WERI-Rb-1 (cell line): ENCODE data around the gene OSBP.
"Not testable (repeated sequence)": the region's sequence is repeated elsewhere in the genome, so short reads cannot be mapped to it uniquely, and the experiment has no call there.

Source experiments
- DNase-seq: peaks from one replicate; pipeline ENCODE4 v3.0.0-alpha.2; 2020
- H3K27ac ChIP-seq: fragments of 250-450 bp; sonication (Bioruptor Pico); 2 replicates; pipeline ENCODE4 v1.5.1; 2020; ENCODE audit warnings: mild to moderate bottlenecking, moderate library complexity
- H3K27me3 ChIP-seq: fragments of 250-450 bp; sonication (Bioruptor Pico); 2 replicates; pipeline ENCODE4 v1.5.1; 2021; ENCODE audit warnings: mild to moderate bottlenecking, low read depth, moderate library complexity; ENCODE audit not compliant: insufficient read depth, severe bottlenecking
- H3K36me3 ChIP-seq: fragments of 250-450 bp; sonication (Bioruptor Pico); 2 replicates; pipeline ENCODE4 v1.5.1; 2020; ENCODE audit warnings: mild to moderate bottlenecking, moderate library complexity
- H3K4me3 ChIP-seq: 2 replicates; pipeline ENCODE4 v1.5.1; 2011; ENCODE audit warnings: low read depth, mild to moderate bottlenecking, control low read depth, low read length
- H3K9me3 ChIP-seq: fragments of 250-450 bp; sonication (Bioruptor Pico); 2 replicates; pipeline ENCODE4 v1.5.1; 2021; ENCODE audit warnings: mild to moderate bottlenecking, moderate library complexity; ENCODE audit not compliant: severe bottlenecking
- TF ChIP-seq, protein P1 (sequence below): IDR thresholded peaks from 2 replicates; pipeline ENCODE4 v1.5.1; 2011; ENCODE audit warnings: low read depth, mild to moderate bottlenecking, control low read depth, inconsistent platforms, low read length

Gene OSBP

GRCh38 chr11:59647245-59647980, 31.8 kb upstream of the OSBP start:
- no peaks in the 10 kb centered on the region for H3K9me3 ChIP-seq
- H3K27me3 ChIP-seq = no peaks in the 10 kb centered on the region
- no peak overlapping the region for H3K27ac ChIP-seq
- no peak overlapping the region for H3K4me3 ChIP-seq
- H3K36me3 ChIP-seq = peaks cover 82% of the 10 kb centered on the region
- TF ChIP-seq, protein P1, sequence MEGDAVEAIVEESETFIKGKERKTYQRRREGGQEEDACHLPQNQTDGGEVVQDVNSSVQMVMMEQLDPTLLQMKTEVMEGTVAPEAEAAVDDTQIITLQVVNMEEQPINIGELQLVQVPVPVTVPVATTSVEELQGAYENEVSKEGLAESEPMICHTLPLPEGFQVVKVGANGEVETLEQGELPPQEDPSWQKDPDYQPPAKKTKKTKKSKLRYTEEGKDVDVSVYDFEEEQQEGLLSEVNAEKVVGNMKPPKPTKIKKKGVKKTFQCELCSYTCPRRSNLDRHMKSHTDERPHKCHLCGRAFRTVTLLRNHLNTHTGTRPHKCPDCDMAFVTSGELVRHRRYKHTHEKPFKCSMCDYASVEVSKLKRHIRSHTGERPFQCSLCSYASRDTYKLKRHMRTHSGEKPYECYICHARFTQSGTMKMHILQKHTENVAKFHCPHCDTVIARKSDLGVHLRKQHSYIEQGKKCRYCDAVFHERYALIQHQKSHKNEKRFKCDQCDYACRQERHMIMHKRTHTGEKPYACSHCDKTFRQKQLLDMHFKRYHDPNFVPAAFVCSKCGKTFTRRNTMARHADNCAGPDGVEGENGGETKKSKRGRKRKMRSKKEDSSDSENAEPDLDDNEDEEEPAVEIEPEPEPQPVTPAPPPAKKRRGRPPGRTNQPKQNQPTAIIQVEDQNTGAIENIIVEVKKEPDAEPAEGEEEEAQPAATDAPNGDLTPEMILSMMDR = no peak
- DNase-seq = no peak

DNA sequence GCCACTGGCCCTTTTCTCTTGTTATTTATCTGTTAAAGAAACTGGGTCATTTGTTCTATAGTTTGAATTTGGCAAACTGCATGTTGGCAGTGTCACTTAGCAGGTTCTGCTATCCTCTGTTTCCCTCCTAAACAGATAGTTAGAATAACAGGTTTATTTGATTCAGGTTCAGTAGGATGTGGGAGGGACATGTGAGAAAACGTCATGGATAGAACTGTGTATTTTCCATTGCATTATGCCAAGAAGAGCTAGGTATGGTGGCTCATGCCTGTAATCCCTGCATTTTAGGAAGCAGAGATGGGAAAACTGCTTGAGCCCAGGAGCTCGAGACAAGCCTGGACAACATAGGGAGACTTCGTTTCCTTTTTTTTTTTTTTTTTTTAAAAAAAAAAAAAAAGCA, 29.0 kb upstream of the OSBP start:
- no peak overlapping the region for H3K4me3 ChIP-seq
- no peak overlapping the region for H3K27ac ChIP-seq
- TF ChIP-seq, protein P1 = no peak
- H3K36me3 ChIP-seq = peaks cover 85% of the 10 kb centered on the region
- H3K27me3 ChIP-seq = no peaks in the 10 kb centered on the region
- H3K9me3 ChIP-seq = no peaks in the 10 kb centered on the region
- DNase-seq = no peak

- Histone ChIP-seq H3K27ac (no peak overlapping the region), H3K4me3 (no peak overlapping the region), H3K9me3 (no peaks in the 10 kb centered on the region), H3K36me3 (peaks cover 85% of the 10 kb centered on the region), H3K27me3 (no peaks in the 10 kb centered on the region)
- TF ChIP-seq, protein P1 = no peak
- DNase-seq = no peak
Observed at GRCh38 chr11:59643390-59643789, 27.8 kb upstream of the OSBP start.

DNA sequence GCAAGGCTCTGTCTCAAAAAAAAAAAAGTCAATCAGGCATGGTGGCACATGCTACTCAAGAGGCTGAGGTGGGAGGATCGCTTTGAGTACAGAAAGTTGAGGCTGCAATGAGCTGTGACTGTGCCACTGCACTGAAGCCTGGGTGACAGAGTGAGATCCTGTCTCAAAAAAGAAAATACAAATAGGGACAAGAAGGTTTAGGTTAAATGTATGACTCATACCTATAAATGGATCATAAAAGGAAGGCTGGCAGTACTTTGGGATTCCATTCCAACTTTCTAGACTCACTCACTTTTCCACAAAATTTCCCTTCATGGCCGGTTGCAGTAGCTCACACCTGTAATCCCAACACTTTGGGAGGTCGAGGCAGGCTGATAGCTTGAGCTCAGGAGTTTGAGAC, 25.6 kb upstream of the OSBP start:
- Histone ChIP-seq H3K4me3 (no peak overlapping the region), H3K27me3 (no peaks in the 10 kb centered on the region), H3K36me3 (peaks cover 91% of the 10 kb centered on the region), H3K27ac (no peak overlapping the region), H3K9me3 (no peaks in the 10 kb centered on the region)
- no peak for DNase-seq
- TF ChIP-seq, protein P1 = no peak

DNA sequence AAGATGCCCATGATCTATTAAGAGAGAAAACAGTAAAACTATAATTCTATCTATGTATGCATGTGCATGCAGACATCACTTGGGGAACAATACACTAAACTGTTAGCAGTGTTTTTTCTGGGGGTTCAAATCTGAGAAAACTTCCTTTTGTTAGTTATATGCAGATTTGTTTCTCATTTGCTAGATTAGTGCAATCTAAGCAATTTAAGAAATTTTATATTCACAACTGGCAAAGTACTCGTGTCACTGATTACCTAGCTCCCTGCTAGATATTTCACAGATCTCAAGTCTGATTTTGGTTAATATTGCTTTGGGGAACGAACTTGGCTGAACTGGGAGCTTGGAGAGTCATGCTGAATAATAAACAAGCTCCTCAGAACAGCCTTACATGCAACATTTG, 14.9 kb upstream of the OSBP start:
- no peak for DNase-seq
- Histone ChIP-seq H3K27me3 (no peaks in the 10 kb centered on the region), H3K36me3 (no peaks in the 10 kb centered on the region; the same call in 1 of the 2 replicates), H3K4me3 (no peak overlapping the region), H3K27ac (no peak overlapping the region), H3K9me3 (no peaks in the 10 kb centered on the region)
- TF ChIP-seq, protein P1 = no peak

DNA sequence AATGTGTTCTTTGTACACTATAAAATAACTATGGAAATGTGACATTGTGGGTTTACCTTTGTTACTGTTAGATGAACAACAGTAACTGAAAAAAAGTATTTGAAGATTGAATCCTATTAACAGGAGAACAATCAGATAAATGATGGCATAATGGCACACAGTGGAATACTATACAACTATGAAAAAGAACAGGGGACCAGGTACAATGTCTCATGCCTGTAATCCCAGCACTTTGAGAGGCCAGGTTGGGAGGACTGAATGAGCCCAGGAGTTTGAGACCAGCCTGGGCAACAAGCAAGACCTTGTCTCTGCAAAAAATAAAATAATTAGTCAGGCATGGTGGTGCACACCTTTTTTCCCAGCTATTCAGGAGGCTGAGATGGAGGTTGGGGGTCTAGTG, 14.4 kb upstream of the OSBP start:
- Histone ChIP-seq H3K4me3 (no peak overlapping the region), H3K36me3 (no peaks in the 10 kb centered on the region), H3K27ac (no peak overlapping the region), H3K27me3 (no peaks in the 10 kb centered on the region), H3K9me3 (no peaks in the 10 kb centered on the region)
- no peak for DNase-seq
- TF ChIP-seq, protein P1 = no peak

- not testable (repeated sequence) for H3K27ac ChIP-seq, H3K9me3 ChIP-seq, DNase-seq, H3K36me3 ChIP-seq, H3K4me3 ChIP-seq, H3K27me3 ChIP-seq
Observed at GRCh38 chr11:59626969-59627368, 11.4 kb upstream of the OSBP start.
